Activated CD4-positive, alpha-beta memory T cell treated with anti-CD3 and anti-CD28 coated beads for 36 hours (primary cell): ENCODE results near the gene H3-3A. TPM values are rescaled to one million over a fixed set of nuclear protein-coding genes. Genes with fewer than 3 reads are reported as not detected.

Experiments used
- CTCF ChIA-PET: fragments of 350-600 bp; sonication (Branson Sonifier 250); formaldehyde crosslinking; loops from one replicate; lab custom pipeline; 2021; ENCODE audit warnings: antibody characterized with exemption, inconsistent platforms; lab: Charles Lee
- POLR2A ChIA-PET: fragments of 350-600 bp; sonication (Branson Sonifier 250); formaldehyde crosslinking; loops from one replicate; lab custom pipeline; 2021; ENCODE audit warnings: antibody characterized with exemption; lab: Charles Lee
- DNase-seq: peaks from one replicate; pipeline ENCODE4 v3.0.0-alpha.2; 2020
- H3K27ac Mint-ChIP-seq: one replicate; pipeline ENCODE4 v1.8.0; 2021; ENCODE audit warnings: mixed read lengths
- H3K27me3 Mint-ChIP-seq: one replicate; pipeline ENCODE4 v1.8.0; 2021; ENCODE audit warnings: mixed read lengths
- H3K36me3 Mint-ChIP-seq: one replicate; pipeline ENCODE4 v1.8.0; 2021; ENCODE audit warnings: mixed read lengths
- H3K4me1 Mint-ChIP-seq: one replicate; pipeline ENCODE4 v1.8.0; 2021; ENCODE audit warnings: low read depth, mixed read lengths
- H3K4me3 Mint-ChIP-seq: one replicate; pipeline ENCODE4 v1.8.0; 2021; ENCODE audit warnings: mild to moderate bottlenecking, mixed read lengths
- H3K9me3 Mint-ChIP-seq: one replicate; pipeline ENCODE4 v1.8.0; 2021; ENCODE audit warnings: mixed read lengths
- intact Hi-C: fragments of 100-400 bp; cut with micrococcal nuclease; formaldehyde crosslinking; loops from one replicate; pipeline ENCODE4 v1.15.1; 2023
- total RNA-seq, 2 experiments: library from RNA; stranded (reverse); gene quantifications; one replicate each; pipeline ENCODE4 v1.2.3, GENCODE V29; 2021

Gene H3-3A
- total RNA-seq, 2 experiments from 2014 or later, result 317 to 320 TPM

GRCh38 chr1:226059709-226060108 lies 2.8 kb upstream of the H3-3A start:
- Mint-ChIP-seq H3K4me1 (peaks cover 18% of the 10 kb centered on the region), H3K27me3 (no peaks in the 10 kb centered on the region), H3K36me3 (peaks cover 24% of the 10 kb centered on the region), H3K27ac (no peak overlapping the region), H3K4me3 (no peak overlapping the region), H3K9me3 (no peaks in the 10 kb centered on the region)
- DNase-seq, result no peak
- intact Hi-C loops, result loop anchor here (5.0 to 10.0 kb wide), 2 partner anchors 135 to 632 kb away; partner anchors contain the start of genes LBR and PYCR2
- POLR2A ChIA-PET, result no interaction called here
- CTCF ChIA-PET, result interaction anchor here (1.1 kb wide), 1 partner anchor 65 kb away, joined by 5 read pairs; no protein-coding TSS in a partner anchor

DNA sequence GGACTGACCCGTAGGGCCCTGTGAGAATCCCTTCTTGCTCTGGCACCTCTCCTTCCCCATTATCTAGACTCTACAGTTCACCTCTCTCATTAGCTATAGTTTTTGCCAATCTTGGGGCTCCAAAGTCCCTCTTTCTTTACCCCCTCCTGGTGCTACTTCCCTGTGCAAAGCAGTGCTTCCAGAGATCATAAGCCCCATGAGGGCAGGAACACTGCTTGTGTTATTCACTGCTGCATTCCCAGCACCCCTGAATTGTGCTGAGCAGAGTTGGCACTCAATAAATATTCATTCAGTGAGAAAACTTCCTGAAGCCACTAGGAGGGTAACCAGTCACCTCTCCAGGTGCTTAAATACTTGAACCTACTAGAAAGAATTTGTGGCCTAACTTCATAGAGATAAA lies 2.1 kb upstream of the H3-3A start:
- no peaks in the 10 kb centered on the region for H3K27me3 Mint-ChIP-seq
- no peaks in the 10 kb centered on the region for H3K9me3 Mint-ChIP-seq
- intact Hi-C loops, result loop anchor here (5.0 to 10.0 kb wide), 2 partner anchors 136 to 633 kb away; partner anchors contain the start of genes LBR and PYCR2
- ChIA-PET CTCF (interaction anchor here (0.8 to 1.1 kb wide), 2 partner anchors 51 to 65 kb away, joined by 3 to 5 read pairs; no protein-coding TSS in a partner anchor), POLR2A (interaction anchor here (1.1 kb wide), 1 partner anchor 42 kb away, joined by 3 read pairs; no protein-coding TSS in a partner anchor)
- H3K27ac Mint-ChIP-seq, result no peak overlapping the region
- no peak for DNase-seq
- peaks cover 24% of the 10 kb centered on the region for H3K4me1 Mint-ChIP-seq
- peaks cover 29% of the 10 kb centered on the region for H3K36me3 Mint-ChIP-seq
- H3K4me3 Mint-ChIP-seq, result no peak overlapping the region

DNA sequence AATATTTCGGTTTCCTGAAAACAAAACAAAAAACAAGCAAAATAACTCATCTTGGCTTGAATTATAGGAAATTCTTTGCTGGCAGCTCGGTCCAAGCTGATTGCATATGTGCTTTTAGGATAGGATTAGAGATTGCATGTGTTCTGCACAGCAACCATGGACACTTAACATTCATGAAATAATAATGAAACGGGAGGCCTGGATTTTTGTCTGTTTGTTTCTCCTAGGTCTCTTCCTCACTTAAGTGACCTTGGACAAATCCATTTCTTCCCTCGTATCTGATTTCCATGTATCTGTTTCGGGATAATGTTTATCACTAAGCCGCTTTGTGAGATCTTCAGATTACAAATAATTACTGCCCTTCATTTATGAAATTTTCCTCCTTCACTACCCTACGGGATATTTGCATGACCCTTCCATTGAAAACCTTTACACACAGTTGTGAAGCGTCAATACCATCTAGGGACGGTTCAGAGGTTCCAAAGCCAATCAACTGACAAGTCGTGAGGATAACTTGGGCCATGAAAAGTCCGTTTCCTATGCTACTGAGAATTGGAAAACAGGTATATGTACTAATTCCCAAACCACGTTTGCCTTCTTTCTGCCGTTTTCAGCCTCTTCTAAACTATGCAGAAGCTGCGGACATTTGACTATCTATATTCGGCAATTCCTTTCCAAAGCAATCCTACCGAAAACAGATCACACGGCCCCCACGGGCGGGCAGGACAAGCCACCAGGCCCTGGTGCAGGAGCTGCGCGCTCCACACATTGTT lies 1.3 kb upstream of the H3-3A start:
- peak overlapping the region; percentile 84 for H3K27ac Mint-ChIP-seq
- ChIA-PET CTCF (interaction anchor here (0.6 to 1.7 kb wide), 5 partner anchors 11 to 347 kb away, joined by 3 to 5 read pairs (median 4); partner anchors contain the start of genes PARP1 and SRP9), POLR2A (interaction anchor here (1.1 to 3.4 kb wide), 11 partner anchors 16 to 593 kb away, joined by 3 to 45 read pairs (median 6); partner anchors contain the start of genes SDE2 and SRP9)
- no peaks in the 10 kb centered on the region for H3K27me3 Mint-ChIP-seq
- peaks cover 36% of the 10 kb centered on the region for H3K36me3 Mint-ChIP-seq
- H3K4me3 Mint-ChIP-seq, result peak overlapping the region; percentile 85
- peaks cover 31% of the 10 kb centered on the region for H3K4me1 Mint-ChIP-seq
- intact Hi-C loops, result loop anchor here (5.0 to 10.0 kb wide), 2 partner anchors 136 to 634 kb away; partner anchors contain the start of genes LBR and PYCR2
- H3K9me3 Mint-ChIP-seq, result no peaks in the 10 kb centered on the region
- DNase-seq, result no peak

DNA sequence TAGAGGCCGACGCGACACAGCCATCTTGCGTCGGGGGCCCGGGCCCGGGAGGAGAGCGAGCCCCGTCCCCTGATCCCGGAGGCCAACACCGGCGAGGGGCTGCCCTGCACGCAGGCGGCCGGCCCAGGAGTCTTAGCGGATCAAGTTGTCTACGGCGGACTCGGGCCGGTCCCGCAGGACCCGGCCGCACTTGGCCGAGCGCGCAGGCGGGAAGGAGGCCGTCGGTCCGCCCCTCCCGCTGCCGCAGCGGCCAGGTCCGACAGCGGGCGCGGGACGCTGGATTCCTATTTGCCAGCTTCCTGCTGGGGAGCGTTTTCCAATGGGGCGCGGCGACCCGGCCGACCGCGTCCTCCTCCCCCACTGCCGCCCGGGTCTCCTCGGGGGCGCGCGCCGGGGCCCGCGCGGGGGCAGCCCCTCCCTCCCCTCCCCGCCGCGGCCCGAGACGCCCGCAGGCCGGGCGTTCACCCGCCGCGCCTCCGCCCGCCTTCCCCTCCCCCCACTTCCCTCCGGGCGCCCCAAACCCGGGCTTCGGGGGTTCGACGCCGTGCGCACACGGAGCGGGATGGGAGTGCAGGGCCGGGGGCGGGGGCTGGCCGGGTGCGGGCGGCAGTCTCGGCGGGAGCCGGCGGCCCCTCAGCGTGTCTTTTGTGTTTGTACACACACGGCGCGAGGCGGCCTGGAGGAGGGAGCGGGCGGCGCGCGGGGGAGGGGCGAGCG lies 517 bp upstream of the H3-3A start:
- Mint-ChIP-seq H3K27ac (peak overlapping the region; percentile 84), H3K9me3 (no peaks in the 10 kb centered on the region), H3K36me3 (peaks cover 38% of the 10 kb centered on the region), H3K27me3 (no peaks in the 10 kb centered on the region), H3K4me3 (peak overlapping the region; percentile 100), H3K4me1 (peaks cover 35% of the 10 kb centered on the region)
- ChIA-PET CTCF (interaction anchor here (0.6 to 1.8 kb wide), 11 partner anchors 12 to 346 kb away, joined by 3 to 6 read pairs (median 4); partner anchors contain the start of genes PARP1, SDE2 and SRP9), POLR2A (interaction anchor here (0.8 to 3.4 kb wide), 23 partner anchors 15 to 607 kb away, joined by 3 to 45 read pairs (median 5); partner anchors contain the start of genes LIN9, SDE2 and SRP9)
- DNase-seq, result peak; percentile 50
- intact Hi-C loops, result loop anchor here (1.0 to 10.0 kb wide), 8 partner anchors 49 to 635 kb away; partner anchors contain the start of genes LBR, PYCR2 and SDE2

GRCh38 chr1:226063224-226063976 lies 884 bp downstream of the H3-3A start:
- Mint-ChIP-seq H3K4me1 (peaks cover 49% of the 10 kb centered on the region), H3K9me3 (no peaks in the 10 kb centered on the region), H3K36me3 (peaks cover 50% of the 10 kb centered on the region), H3K27me3 (no peaks in the 10 kb centered on the region), H3K27ac (peak overlapping the region; percentile 99), H3K4me3 (peak overlapping the region; percentile 100)
- CTCF ChIA-PET, result interaction anchor here (0.6 to 1.8 kb wide), 9 partner anchors 13 to 134 kb away, joined by 3 to 6 read pairs (median 4); partner anchors contain the start of gene SDE2
- peak; percentile 59 for DNase-seq
- POLR2A ChIA-PET, result interaction anchor here (1.0 to 3.4 kb wide), 17 partner anchors 13 to 596 kb away, joined by 3 to 45 read pairs (median 6); partner anchors contain the start of genes LIN9, SDE2 and SRP9
- intact Hi-C loops, result loop anchor here (2.0 to 10.0 kb wide), 6 partner anchors 47 to 636 kb away; partner anchors contain the start of genes LBR and PYCR2

DNA sequence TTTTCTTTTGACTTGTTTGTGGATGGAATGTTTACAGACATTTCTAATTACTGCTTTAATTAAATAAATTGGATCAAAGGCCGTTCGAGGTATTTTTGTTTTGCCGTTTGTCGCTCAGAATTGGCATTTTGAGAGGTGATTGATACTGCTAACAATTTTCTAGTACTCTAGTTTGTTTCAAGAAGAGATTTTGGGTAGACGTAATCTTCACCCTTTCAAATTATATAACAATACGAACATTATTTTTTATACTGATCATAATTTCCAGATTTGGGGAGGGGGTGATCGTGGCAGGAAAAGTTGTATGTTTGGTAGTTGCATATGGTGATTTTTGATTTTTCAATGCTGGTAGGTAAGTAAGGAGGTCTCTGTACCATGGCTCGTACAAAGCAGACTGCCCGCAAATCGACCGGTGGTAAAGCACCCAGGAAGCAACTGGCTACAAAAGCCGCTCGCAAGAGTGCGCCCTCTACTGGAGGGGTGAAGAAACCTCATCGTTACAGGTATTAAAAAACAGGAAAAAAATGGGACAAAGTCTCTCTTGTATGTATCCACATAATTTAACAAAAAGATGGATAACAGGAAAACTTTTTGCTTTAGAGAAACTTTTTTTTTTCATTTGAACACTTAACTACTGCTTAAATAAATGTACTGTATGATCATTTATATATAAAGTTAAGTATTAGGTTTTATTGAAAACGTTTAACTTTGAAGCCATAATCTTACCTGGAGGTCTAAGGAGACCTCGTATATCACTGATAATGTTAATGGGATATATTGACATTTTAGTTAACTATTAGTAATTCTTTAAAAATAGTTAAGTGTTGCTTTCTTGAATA lies 1.7 kb downstream of the H3-3A start:
- H3K4me1 Mint-ChIP-seq, result peaks cover 56% of the 10 kb centered on the region
- no peaks in the 10 kb centered on the region for H3K9me3 Mint-ChIP-seq
- peak; percentile 48 for DNase-seq
- ChIA-PET CTCF (interaction anchor here (0.6 to 7.1 kb wide), 35 partner anchors 8 to 619 kb away, joined by 3 to 78 read pairs (median 6); partner anchors contain the start of genes PARP1 and SDE2), POLR2A (interaction anchor here (1.0 to 3.4 kb wide), 13 partner anchors 14 to 73 kb away, joined by 3 to 45 read pairs (median 7); partner anchors contain the start of gene SDE2)
- H3K36me3 Mint-ChIP-seq, result peaks cover 54% of the 10 kb centered on the region
- H3K27ac Mint-ChIP-seq, result peak overlapping the region; percentile 99
- H3K4me3 Mint-ChIP-seq, result peak overlapping the region; percentile 100
- intact Hi-C loops, result loop anchor here (1.0 to 10.0 kb wide), 10 partner anchors 19 to 637 kb away; partner anchors contain the start of genes ACBD3, LBR and PYCR2
- no peaks in the 10 kb centered on the region for H3K27me3 Mint-ChIP-seq

- Mint-ChIP-seq H3K4me1 (peaks cover 62% of the 10 kb centered on the region), H3K4me3 (peak overlapping the region; percentile 78), H3K36me3 (peaks cover 52% of the 10 kb centered on the region), H3K27me3 (no peaks in the 10 kb centered on the region), H3K27ac (peak overlapping the region; percentile 86), H3K9me3 (no peaks in the 10 kb centered on the region)
- DNase-seq, result peak; percentile 56
- intact Hi-C loops, result loop anchor here (1.0 to 10.0 kb wide), 6 partner anchors 18 to 638 kb away; partner anchors contain the start of genes ACBD3, LBR and PYCR2
- ChIA-PET POLR2A (interaction anchor here (1.0 to 1.7 kb wide), 8 partner anchors 13 to 499 kb away, joined by 3 to 16 read pairs (median 4); partner anchors contain the start of gene SDE2), CTCF (interaction anchor here (0.6 to 7.1 kb wide), 37 partner anchors 9 to 620 kb away, joined by 3 to 78 read pairs (median 5); partner anchors contain the start of genes LIN9, PARP1 and SDE2)
These were observed 2.3 kb downstream of the H3-3A start for GRCh38 chr1:226064816-226065248.

GRCh38 chr1:226066415-226067078 lies 4.0 kb downstream of the H3-3A start:
- DNase-seq, result no peak
- Mint-ChIP-seq H3K27ac (no peak overlapping the region), H3K4me3 (no peak overlapping the region), H3K4me1 (peaks cover 60% of the 10 kb centered on the region), H3K27me3 (no peaks in the 10 kb centered on the region), H3K36me3 (peaks cover 61% of the 10 kb centered on the region), H3K9me3 (no peaks in the 10 kb centered on the region)
- intact Hi-C loops, result loop anchor here (10.0 kb wide), 1 partner anchor 142 kb away; the partner anchor contains the start of gene PYCR2
- CTCF ChIA-PET, result interaction anchor here (0.7 to 7.1 kb wide), 7 partner anchors 10 to 80 kb away, joined by 3 to 78 read pairs (median 12); partner anchors contain the start of gene SDE2
- POLR2A ChIA-PET, result interaction anchor here (1.0 kb wide), 1 partner anchor 67 kb away, joined by 3 read pairs; the partner anchor contains the start of gene SDE2
